ENCODE data around the gene YES1. TPM values are rescaled to one million over a fixed set of nuclear protein-coding genes. Genes with fewer than 3 reads are reported as not detected.

The YES1 gene
- polyA plus RNA-seq, 1 donor from 2014 or later: 12.0 TPM

DNA sequence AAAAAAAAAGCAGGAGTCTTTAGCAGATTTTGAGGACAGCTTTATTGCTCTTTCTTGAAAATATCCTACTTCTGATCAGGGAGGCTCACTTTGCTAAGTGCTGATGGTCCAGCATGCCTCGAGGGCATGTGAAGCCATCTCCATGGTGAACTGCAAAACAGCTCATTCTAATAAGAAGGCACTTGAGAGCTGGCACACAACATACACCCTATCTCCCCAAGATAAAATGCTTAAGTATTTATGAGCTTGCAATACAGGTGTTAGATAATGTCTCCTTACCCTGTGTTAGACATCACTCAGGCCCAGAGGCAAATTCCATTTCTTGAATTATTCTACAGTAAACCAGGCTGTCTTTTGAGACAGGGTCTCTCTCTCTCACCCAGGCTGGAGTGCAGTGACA is 102.3 kb downstream of the YES1 start:
- no peaks in the 10 kb centered on the region for H3K9me2 ChIP-seq (ENCODE audit: insufficient read depth, low read length)
- no peaks in the 10 kb centered on the region for H4K20me1 ChIP-seq (ENCODE audit: insufficient read depth)
- peaks cover 7% of the 10 kb centered on the region for H3K9me3 ChIP-seq (ENCODE audit: low read length)
- H3K4me2 ChIP-seq (ENCODE audit: low read length): no peak overlapping the region
- no peaks in the 10 kb centered on the region for H3F3A ChIP-seq (ENCODE audit: insufficient read depth, low read length, poor library complexity, severe bottlenecking)
- no peak overlapping the region for H2AFZ ChIP-seq (ENCODE audit: low read depth, low read length)
- H3K36me3 ChIP-seq (ENCODE audit: insufficient read depth, low read length): no peaks in the 10 kb centered on the region
- H3K79me2 ChIP-seq (replicated peaks; ENCODE audit: insufficient read depth, low read length): no peaks in the 10 kb centered on the region
- TF ChIP-seq RAD21 (conservative IDR thresholded peaks at IDR 0.05) (no peak), MXI1 (conservative IDR thresholded peaks at IDR 0.05; ENCODE audit: poor library complexity, severe bottlenecking) (no peak), EP300 (conservative IDR thresholded peaks at IDR 0.05; ENCODE audit: poor library complexity, severe bottlenecking) (no peak), EZH2 (IDR thresholded peaks at IDR 0.05; ENCODE audit: borderline replicate concordance, insufficient read depth, low read length, poor library complexity, severe bottlenecking) (no peak), TAF1 (IDR thresholded peaks at IDR 0.05; ENCODE audit: low read depth) (no peak), POLR2AphosphoS5 (IDR thresholded peaks at IDR 0.05) (no peak), SMC3 (conservative IDR thresholded peaks at IDR 0.05; ENCODE audit: poor library complexity) (no peak)
- TF ChIP-seq, protein P1, sequence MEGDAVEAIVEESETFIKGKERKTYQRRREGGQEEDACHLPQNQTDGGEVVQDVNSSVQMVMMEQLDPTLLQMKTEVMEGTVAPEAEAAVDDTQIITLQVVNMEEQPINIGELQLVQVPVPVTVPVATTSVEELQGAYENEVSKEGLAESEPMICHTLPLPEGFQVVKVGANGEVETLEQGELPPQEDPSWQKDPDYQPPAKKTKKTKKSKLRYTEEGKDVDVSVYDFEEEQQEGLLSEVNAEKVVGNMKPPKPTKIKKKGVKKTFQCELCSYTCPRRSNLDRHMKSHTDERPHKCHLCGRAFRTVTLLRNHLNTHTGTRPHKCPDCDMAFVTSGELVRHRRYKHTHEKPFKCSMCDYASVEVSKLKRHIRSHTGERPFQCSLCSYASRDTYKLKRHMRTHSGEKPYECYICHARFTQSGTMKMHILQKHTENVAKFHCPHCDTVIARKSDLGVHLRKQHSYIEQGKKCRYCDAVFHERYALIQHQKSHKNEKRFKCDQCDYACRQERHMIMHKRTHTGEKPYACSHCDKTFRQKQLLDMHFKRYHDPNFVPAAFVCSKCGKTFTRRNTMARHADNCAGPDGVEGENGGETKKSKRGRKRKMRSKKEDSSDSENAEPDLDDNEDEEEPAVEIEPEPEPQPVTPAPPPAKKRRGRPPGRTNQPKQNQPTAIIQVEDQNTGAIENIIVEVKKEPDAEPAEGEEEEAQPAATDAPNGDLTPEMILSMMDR (IDR thresholded peaks at IDR 0.05; ENCODE audit: poor library complexity, severe bottlenecking): no peak
- TF ChIP-seq, protein P2, sequence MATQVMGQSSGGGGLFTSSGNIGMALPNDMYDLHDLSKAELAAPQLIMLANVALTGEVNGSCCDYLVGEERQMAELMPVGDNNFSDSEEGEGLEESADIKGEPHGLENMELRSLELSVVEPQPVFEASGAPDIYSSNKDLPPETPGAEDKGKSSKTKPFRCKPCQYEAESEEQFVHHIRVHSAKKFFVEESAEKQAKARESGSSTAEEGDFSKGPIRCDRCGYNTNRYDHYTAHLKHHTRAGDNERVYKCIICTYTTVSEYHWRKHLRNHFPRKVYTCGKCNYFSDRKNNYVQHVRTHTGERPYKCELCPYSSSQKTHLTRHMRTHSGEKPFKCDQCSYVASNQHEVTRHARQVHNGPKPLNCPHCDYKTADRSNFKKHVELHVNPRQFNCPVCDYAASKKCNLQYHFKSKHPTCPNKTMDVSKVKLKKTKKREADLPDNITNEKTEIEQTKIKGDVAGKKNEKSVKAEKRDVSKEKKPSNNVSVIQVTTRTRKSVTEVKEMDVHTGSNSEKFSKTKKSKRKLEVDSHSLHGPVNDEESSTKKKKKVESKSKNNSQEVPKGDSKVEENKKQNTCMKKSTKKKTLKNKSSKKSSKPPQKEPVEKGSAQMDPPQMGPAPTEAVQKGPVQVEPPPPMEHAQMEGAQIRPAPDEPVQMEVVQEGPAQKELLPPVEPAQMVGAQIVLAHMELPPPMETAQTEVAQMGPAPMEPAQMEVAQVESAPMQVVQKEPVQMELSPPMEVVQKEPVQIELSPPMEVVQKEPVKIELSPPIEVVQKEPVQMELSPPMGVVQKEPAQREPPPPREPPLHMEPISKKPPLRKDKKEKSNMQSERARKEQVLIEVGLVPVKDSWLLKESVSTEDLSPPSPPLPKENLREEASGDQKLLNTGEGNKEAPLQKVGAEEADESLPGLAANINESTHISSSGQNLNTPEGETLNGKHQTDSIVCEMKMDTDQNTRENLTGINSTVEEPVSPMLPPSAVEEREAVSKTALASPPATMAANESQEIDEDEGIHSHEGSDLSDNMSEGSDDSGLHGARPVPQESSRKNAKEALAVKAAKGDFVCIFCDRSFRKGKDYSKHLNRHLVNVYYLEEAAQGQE (IDR thresholded peaks at IDR 0.05; ENCODE audit: borderline replicate concordance): no peak
- no peak overlapping the region for H3K4me3 ChIP-seq (ENCODE audit: low read length)
- H3K27ac ChIP-seq (ENCODE audit: low read length): no peak overlapping the region
- no peak overlapping the region for H3K9ac ChIP-seq (ENCODE audit: low read length)
- H3K27me3 ChIP-seq (ENCODE audit: insufficient read depth, low read depth, low read length): peaks cover 8% of the 10 kb centered on the region

DNA sequence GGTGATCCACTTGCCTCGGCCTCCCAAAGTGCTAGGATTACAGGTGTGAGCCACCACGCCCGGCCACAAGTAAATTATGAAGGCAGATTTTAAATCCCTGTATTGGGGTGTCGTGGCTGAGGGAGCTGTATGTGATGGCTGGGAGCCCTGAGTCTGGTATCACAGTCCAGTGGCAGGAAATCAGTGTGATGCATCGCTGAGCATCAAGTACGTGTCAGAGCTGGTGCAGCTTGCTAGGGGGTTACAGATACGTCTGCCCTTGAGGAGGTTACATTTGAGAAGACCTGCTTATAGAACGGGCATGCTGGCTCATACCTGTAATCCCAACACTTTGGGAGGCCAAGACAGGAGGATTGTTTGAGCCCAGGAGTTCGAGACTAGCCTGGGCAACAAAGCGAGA is 103.9 kb downstream of the YES1 start:
- H3F3A ChIP-seq (ENCODE audit: insufficient read depth, low read length, poor library complexity, severe bottlenecking): no peaks in the 10 kb centered on the region
- H3K9ac ChIP-seq (ENCODE audit: low read length): no peak overlapping the region
- no peak overlapping the region for H2AFZ ChIP-seq (ENCODE audit: low read depth, low read length)
- H3K36me3 ChIP-seq (ENCODE audit: insufficient read depth, low read length): no peaks in the 10 kb centered on the region
- peaks cover 5% of the 10 kb centered on the region for H3K9me3 ChIP-seq (ENCODE audit: low read length)
- no peaks in the 10 kb centered on the region for H4K20me1 ChIP-seq (ENCODE audit: insufficient read depth)
- no peak for TF ChIP-seq POLR2AphosphoS5 (IDR thresholded peaks at IDR 0.05)
- TF ChIP-seq MXI1 (conservative IDR thresholded peaks at IDR 0.05; ENCODE audit: poor library complexity, severe bottlenecking): no peak
- no peak for TF ChIP-seq SMC3 (conservative IDR thresholded peaks at IDR 0.05; ENCODE audit: poor library complexity)
- no peak for TF ChIP-seq TAF1 (IDR thresholded peaks at IDR 0.05; ENCODE audit: low read depth)
- no peak for TF ChIP-seq EP300 (conservative IDR thresholded peaks at IDR 0.05; ENCODE audit: poor library complexity, severe bottlenecking)
- no peaks in the 10 kb centered on the region for H3K79me2 ChIP-seq (replicated peaks; ENCODE audit: insufficient read depth, low read length)
- H3K27me3 ChIP-seq (ENCODE audit: insufficient read depth, low read depth, low read length): peaks cover 8% of the 10 kb centered on the region
- no peak overlapping the region for H3K27ac ChIP-seq (ENCODE audit: low read length)
- no peak overlapping the region for H3K4me2 ChIP-seq (ENCODE audit: low read length)
- no peaks in the 10 kb centered on the region for H3K9me2 ChIP-seq (ENCODE audit: insufficient read depth, low read length)
- no peak overlapping the region for H3K4me3 ChIP-seq (ENCODE audit: low read length)

Data from neural cell (in vitro differentiated cells).